Cardiac fibroblast (primary cell): ENCODE data around the gene RAB31.
A peak's percentile ranks its signal among the peaks of the same experiment; 100 is the strongest.

Experiments used
- DNase-seq, 2 donors: peaks; one replicate each; pipeline versions ENCODE4 v3.0.0 to v3.0.0-alpha.2; 2010; ENCODE audit warnings: low read depth in 2 of 2
- H3K4me3 ChIP-seq, 2 donors: replicated peaks in 1 of 2; 1 replicate in 1 of 2; 2 replicates in 1 of 2; pipeline ENCODE4 v1.5.1; 2011; ENCODE audit warnings: low read depth in 2 of 2, low read length in 2 of 2, mild to moderate bottlenecking in 2 of 2, moderate library complexity in 1 of 2
- TF ChIP-seq, protein P1 (sequence below): IDR thresholded peaks from one replicate; pipeline ENCODE4 v1.5.1; 2011; ENCODE audit warnings: low read depth, mild to moderate bottlenecking, low read length, inconsistent platforms

The RAB31 gene

DNA sequence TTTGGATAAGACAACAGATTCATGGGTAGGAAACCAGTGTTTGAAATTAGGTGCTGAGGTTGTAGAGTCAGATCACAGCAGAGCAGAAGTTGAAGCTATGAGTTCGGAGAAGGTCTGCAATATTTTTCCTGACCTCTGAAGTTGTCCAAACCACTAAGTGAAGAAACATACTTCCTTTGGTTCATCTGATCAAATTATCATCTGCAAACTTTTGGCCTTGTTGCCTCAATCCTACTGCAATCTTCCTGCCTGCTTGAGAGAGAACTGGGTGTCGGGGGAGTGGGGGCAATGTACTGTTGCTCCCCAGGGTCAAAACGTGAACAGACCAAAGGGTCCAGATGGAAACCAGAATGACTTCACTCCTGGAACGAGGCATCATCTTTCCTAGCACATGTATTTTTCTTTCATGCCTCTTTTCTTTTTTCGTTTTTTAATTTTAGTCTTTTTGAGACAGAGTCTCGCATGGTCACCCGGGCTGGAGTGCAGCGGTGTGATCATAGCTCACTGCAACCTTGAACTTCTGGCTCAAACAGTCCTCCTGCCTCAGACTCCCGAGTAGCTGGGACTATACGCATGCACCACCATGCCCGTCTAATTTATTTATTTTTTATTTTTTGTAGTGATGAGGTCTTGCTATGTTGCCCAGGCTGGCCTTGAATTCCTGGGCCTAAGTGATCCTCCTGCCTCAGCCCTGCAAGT is 42.7 kb downstream of the RAB31 start:
- no peak overlapping the region for H3K4me3 ChIP-seq
- TF ChIP-seq, protein P1, sequence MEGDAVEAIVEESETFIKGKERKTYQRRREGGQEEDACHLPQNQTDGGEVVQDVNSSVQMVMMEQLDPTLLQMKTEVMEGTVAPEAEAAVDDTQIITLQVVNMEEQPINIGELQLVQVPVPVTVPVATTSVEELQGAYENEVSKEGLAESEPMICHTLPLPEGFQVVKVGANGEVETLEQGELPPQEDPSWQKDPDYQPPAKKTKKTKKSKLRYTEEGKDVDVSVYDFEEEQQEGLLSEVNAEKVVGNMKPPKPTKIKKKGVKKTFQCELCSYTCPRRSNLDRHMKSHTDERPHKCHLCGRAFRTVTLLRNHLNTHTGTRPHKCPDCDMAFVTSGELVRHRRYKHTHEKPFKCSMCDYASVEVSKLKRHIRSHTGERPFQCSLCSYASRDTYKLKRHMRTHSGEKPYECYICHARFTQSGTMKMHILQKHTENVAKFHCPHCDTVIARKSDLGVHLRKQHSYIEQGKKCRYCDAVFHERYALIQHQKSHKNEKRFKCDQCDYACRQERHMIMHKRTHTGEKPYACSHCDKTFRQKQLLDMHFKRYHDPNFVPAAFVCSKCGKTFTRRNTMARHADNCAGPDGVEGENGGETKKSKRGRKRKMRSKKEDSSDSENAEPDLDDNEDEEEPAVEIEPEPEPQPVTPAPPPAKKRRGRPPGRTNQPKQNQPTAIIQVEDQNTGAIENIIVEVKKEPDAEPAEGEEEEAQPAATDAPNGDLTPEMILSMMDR = no peak
- DNase-seq = no peak

DNA sequence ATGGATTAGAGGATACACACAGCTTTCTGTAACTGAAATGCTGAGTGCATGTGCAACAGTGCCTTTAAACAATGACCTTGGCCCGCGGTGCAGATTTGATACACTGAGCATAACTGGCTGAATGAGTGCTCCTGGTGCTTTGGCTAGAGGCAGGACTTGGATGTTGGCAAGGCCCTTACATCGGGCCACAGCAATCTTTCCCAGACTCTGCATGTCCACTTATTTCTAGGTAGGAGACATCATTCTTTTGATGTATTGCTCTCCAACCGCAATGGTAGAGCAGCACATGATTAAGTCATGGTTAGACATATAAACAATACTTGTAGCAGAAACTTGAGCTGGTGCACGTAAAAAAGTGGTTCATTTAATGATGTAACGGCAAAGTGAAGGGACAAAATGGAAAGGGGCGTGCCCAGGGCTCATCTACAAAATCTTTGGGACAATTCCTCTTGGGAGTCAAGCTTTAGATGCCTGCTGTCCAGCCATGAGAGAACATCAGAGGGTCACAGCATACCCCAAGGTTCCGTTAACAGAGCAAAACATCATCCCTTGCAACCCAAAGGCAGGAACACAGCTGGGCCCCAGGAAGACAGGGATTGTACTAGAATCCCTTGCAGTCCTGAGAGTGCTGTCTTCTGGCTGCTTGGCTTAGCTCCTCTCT is 43.4 kb downstream of the RAB31 start:
- DNase-seq = no peak
- TF ChIP-seq, protein P1 = no peak
- no peak overlapping the region for H3K4me3 ChIP-seq

DNA sequence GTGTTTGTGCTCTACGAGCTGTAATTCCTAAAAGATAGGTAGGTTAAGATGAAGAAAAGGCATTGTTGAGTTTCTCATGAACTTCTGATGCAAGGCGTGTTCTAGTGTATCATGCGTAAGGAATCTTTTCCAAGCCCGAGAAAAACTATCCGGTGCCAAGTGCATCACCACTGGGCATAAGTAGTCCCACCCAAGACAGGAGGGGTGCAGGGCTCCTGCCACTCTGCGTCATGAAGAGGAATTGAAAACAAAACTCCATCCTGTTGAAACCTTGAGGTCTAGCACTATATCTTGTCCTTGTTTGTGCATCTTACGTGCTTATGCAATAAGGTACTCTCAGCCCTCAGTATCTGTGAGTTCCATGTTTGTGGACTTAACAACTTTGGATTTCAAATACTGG is 45.7 kb downstream of the RAB31 start:
- TF ChIP-seq, protein P1 = no peak
- H3K4me3 ChIP-seq = no peak overlapping the region
- peak; percentile 12 to 94 for DNase-seq

DNA sequence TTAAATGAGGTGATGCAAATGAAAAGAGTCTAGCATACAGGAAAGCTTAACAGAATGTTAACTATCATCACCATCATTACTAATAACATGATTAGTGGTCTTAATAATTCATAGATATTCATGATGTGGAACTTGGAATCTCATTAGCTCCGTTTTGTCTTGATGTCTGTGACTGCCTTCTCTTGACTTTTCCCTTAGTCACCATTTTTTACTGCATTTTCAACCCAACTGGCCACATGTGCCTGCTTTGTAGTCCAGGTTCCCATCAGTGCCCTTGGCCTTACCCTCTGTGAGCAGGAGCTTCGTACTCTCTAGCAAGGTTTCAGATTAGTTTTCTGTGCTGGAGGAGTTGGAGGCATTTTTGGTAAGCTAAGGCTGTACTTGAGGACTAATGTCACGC is 47.0 kb downstream of the RAB31 start:
- H3K4me3 ChIP-seq = no peak overlapping the region
- DNase-seq = no peak
- TF ChIP-seq, protein P1 = no peak

DNA sequence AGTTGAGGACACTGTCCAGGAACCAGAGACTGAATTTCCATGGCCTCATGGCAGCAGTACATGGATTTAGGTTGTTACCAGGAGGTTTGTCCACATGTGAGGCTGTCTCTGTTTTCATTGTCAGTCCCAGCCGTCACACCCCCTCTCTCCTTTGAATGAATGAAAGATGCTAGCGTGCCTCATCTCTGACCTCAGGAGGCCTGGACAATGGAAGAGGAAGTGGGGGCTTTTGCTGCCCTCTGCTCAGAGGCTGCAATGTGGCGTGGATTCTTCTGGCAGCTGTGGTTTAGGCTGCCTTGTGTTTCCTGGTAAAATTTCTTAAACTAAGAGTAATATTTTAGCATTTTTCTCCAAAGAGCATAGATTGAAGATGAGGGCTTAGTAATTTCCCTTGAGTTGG is 47.5 kb downstream of the RAB31 start:
- TF ChIP-seq, protein P1 = no peak
- H3K4me3 ChIP-seq = no peak overlapping the region
- DNase-seq = peak; percentile 27 to 77

DNA sequence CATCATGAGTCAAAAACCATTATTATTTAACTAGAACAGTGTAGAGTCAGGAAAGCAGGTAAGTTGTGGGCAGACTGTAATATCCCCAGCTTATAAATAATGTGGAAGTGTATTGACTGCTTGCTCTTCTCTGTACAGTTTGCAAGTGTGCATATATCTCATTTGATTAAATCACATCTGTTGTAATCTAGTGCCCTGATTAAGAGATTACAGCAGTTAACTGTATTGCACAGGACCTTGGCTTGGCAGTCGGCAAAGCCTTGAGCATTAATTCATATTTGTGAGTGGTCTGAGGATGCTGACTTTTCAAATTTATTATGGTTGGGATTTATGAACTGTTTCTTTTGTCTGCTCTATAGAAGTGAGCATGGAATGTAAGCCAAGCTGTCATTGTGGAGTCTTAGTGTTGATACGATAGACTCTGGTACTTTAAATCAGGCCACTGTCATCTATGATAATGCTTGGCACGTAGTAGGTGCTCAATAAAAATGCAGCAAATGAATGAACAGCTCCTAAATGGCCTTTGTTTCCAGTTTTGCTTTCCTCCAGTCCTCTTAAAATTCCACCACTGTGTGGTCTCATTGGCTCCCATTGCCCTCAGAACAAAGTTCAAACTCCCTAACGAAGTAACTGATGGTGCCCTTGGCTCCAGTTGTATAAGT is 48.3 kb downstream of the RAB31 start:
- H3K4me3 ChIP-seq = no peak overlapping the region
- TF ChIP-seq, protein P1 = no peak
- DNase-seq = no peak
